Esophagus muscularis mucosa (tissue), 4 donors: ENCODE results near the gene TCEAL6.

Source experiments
- EP300 ChIP-seq: sonication (generic); formaldehyde crosslinking; IDR thresholded peaks from one replicate; pipeline ENCODE4 v1.6.1; 2017; ENCODE audit warnings: antibody characterized with exemption
- POLR2A ChIP-seq: fragments of 450-650 bp; IDR thresholded peaks from one replicate; pipeline ENCODE4 v1.6.1; 2017; ENCODE audit warnings: antibody characterized with exemption, moderate library complexity, mild to moderate bottlenecking, low read depth
- TF ChIP-seq, protein P1 (sequence below), 3 experiments: fragments of 200-600 bp in 2 of 3; fragments of 450-650 bp in 1 of 3; sonication (generic) in 2 of 3; IDR thresholded peaks; one replicate each; pipeline ENCODE4 v1.5.1; 2017 to 2019; ENCODE audit warnings: antibody characterized with exemption in 3 of 3, mild to moderate bottlenecking in 2 of 3, moderate library complexity in 1 of 3

DNA sequence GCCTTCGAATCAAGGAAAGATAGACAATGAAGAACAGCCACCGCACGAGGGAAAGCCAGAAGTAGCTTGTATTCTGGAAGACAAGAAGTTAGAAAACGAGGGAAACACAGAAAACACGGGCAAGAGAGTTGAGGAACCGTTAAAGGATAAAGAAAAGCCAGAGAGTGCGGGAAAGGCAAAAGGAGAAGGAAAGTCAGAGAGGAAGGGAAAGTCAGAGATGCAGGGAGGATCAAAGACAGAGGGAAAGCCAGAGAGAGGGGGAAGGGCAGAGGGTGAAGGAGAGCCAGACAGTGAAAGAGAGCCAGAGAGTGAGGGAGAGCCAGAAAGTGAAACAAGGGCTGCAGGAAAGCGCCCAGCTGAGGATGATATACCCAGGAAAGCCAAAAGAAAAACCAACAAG is 15.4 kb downstream of the TCEAL6 start:
- TF ChIP-seq POLR2A (no peak), EP300 (no peak)
- TF ChIP-seq, protein P1, sequence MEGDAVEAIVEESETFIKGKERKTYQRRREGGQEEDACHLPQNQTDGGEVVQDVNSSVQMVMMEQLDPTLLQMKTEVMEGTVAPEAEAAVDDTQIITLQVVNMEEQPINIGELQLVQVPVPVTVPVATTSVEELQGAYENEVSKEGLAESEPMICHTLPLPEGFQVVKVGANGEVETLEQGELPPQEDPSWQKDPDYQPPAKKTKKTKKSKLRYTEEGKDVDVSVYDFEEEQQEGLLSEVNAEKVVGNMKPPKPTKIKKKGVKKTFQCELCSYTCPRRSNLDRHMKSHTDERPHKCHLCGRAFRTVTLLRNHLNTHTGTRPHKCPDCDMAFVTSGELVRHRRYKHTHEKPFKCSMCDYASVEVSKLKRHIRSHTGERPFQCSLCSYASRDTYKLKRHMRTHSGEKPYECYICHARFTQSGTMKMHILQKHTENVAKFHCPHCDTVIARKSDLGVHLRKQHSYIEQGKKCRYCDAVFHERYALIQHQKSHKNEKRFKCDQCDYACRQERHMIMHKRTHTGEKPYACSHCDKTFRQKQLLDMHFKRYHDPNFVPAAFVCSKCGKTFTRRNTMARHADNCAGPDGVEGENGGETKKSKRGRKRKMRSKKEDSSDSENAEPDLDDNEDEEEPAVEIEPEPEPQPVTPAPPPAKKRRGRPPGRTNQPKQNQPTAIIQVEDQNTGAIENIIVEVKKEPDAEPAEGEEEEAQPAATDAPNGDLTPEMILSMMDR (IDR thresholded peaks at IDR 0.05): no peak
